Measurements from ENCODE around the gene EGLN1.

Gene EGLN1

GRCh38 chr1:231322880-231323530, 99.1 kb downstream of the EGLN1 start:
- no peaks in the 10 kb centered on the region for H3K36me3 ChIP-seq
- H3K27ac ChIP-seq, result no peak overlapping the region
- no peaks in the 10 kb centered on the region for H3K27me3 ChIP-seq
- H3K9me3 ChIP-seq, result no peaks in the 10 kb centered on the region
- DNase-seq, result no peak
- intact Hi-C loops (cut with DNase I; ENCODE audit: low total_unique reads), result no loop called here
- no peak overlapping the region for H3K4me3 ChIP-seq
- no peak for TF ChIP-seq CTCF (IDR thresholded peaks at IDR 0.05)
- no peaks in the 10 kb centered on the region for H3K4me1 ChIP-seq

- H3K36me3 ChIP-seq, result no peaks in the 10 kb centered on the region
- intact Hi-C loops (cut with DNase I; ENCODE audit: low total_unique reads), result no loop called here
- H3K27me3 ChIP-seq, result no peaks in the 10 kb centered on the region
- no peak overlapping the region for H3K27ac ChIP-seq
- H3K4me3 ChIP-seq, result no peak overlapping the region
- DNase-seq, result no peak
- no peaks in the 10 kb centered on the region for H3K9me3 ChIP-seq
- no peak for TF ChIP-seq CTCF (IDR thresholded peaks at IDR 0.05)
- H3K4me1 ChIP-seq, result no peaks in the 10 kb centered on the region
Observed at GRCh38 chr1:231319080-231319479, 103.0 kb downstream of the EGLN1 start.

GRCh38 chr1:231318568-231318967, 103.5 kb downstream of the EGLN1 start:
- intact Hi-C loops (cut with DNase I; ENCODE audit: low total_unique reads), result no loop called here
- no peak overlapping the region for H3K4me3 ChIP-seq
- TF ChIP-seq CTCF (IDR thresholded peaks at IDR 0.05), result no peak

GRCh38 chr1:231318015-231318355, 104.1 kb downstream of the EGLN1 start:
- intact Hi-C loops (cut with DNase I; ENCODE audit: low total_unique reads), result no loop called here

More at GRCh38 chr1:231318568-231318967, 103.5 kb downstream of the EGLN1 start:
- Histone ChIP-seq H3K4me1 (no peaks in the 10 kb centered on the region), H3K9me3 (no peaks in the 10 kb centered on the region), H3K36me3 (no peaks in the 10 kb centered on the region), H3K27me3 (no peaks in the 10 kb centered on the region), H3K27ac (no peak overlapping the region)
- DNase-seq, result no peak

GRCh38 chr1:231317306-231318014, 104.6 kb downstream of the EGLN1 start:
- intact Hi-C loops (cut with DNase I; ENCODE audit: low total_unique reads), result no loop called here
- H3K27ac ChIP-seq, result no peak overlapping the region
- no peak for TF ChIP-seq CTCF (IDR thresholded peaks at IDR 0.05)

More at GRCh38 chr1:231318015-231318355, 104.1 kb downstream of the EGLN1 start:
- H3K27me3 ChIP-seq, result no peaks in the 10 kb centered on the region
- TF ChIP-seq CTCF (IDR thresholded peaks at IDR 0.05), result no peak
- no peak overlapping the region for H3K27ac ChIP-seq
- no peak overlapping the region for H3K4me3 ChIP-seq
- DNase-seq, result no peak
- H3K4me1 ChIP-seq, result no peaks in the 10 kb centered on the region
- H3K36me3 ChIP-seq, result no peaks in the 10 kb centered on the region
- H3K9me3 ChIP-seq, result no peaks in the 10 kb centered on the region

More at GRCh38 chr1:231317306-231318014, 104.6 kb downstream of the EGLN1 start:
- H3K36me3 ChIP-seq, result no peaks in the 10 kb centered on the region
- H3K4me1 ChIP-seq, result no peaks in the 10 kb centered on the region
- H3K27me3 ChIP-seq, result no peaks in the 10 kb centered on the region
- H3K4me3 ChIP-seq, result no peak overlapping the region
- H3K9me3 ChIP-seq, result no peaks in the 10 kb centered on the region
- no peak for DNase-seq

All from tibial artery (tissue), 4 donors.